Cardiac fibroblast (primary cell): ENCODE measurements around the gene RANGRF.

ENCODE experiments used
- DNase-seq, 2 donors: peaks; one replicate each; pipeline versions ENCODE4 v3.0.0 to v3.0.0-alpha.2; 2010; ENCODE audit warnings: low read depth in 2 of 2
- H3K4me3 ChIP-seq, 2 donors: replicated peaks in 1 of 2; 1 replicate in 1 of 2; 2 replicates in 1 of 2; pipeline ENCODE4 v1.5.1; 2011; ENCODE audit warnings: low read depth in 2 of 2, low read length in 2 of 2, mild to moderate bottlenecking in 2 of 2, moderate library complexity in 1 of 2
- TF ChIP-seq, protein P1 (sequence below): IDR thresholded peaks from one replicate; pipeline ENCODE4 v1.5.1; 2011; ENCODE audit warnings: low read depth, mild to moderate bottlenecking, low read length, inconsistent platforms

Gene RANGRF

DNA sequence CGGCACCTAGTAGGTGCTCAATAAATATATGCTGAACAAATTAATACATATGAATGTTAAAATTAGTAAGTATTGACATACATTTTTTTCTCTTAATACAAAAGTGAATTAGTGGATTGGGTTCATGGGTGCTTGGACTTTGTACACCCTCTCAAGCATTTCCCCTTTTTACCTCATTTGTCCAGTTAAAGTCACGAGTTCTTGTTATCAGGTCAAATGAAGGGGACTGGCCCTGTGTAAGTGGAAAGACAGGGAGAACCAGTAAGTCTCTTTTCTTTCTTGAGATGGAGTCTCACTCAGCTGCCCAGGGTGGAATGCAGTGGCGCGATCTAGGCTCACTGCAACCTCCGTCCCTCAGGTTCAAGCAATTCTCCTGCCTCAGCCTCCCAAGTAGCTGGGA lies 13.7 kb upstream of the RANGRF start:
- TF ChIP-seq, protein P1, sequence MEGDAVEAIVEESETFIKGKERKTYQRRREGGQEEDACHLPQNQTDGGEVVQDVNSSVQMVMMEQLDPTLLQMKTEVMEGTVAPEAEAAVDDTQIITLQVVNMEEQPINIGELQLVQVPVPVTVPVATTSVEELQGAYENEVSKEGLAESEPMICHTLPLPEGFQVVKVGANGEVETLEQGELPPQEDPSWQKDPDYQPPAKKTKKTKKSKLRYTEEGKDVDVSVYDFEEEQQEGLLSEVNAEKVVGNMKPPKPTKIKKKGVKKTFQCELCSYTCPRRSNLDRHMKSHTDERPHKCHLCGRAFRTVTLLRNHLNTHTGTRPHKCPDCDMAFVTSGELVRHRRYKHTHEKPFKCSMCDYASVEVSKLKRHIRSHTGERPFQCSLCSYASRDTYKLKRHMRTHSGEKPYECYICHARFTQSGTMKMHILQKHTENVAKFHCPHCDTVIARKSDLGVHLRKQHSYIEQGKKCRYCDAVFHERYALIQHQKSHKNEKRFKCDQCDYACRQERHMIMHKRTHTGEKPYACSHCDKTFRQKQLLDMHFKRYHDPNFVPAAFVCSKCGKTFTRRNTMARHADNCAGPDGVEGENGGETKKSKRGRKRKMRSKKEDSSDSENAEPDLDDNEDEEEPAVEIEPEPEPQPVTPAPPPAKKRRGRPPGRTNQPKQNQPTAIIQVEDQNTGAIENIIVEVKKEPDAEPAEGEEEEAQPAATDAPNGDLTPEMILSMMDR, result no peak
- no peak overlapping the region for H3K4me3 ChIP-seq
- DNase-seq, result no peak

DNA sequence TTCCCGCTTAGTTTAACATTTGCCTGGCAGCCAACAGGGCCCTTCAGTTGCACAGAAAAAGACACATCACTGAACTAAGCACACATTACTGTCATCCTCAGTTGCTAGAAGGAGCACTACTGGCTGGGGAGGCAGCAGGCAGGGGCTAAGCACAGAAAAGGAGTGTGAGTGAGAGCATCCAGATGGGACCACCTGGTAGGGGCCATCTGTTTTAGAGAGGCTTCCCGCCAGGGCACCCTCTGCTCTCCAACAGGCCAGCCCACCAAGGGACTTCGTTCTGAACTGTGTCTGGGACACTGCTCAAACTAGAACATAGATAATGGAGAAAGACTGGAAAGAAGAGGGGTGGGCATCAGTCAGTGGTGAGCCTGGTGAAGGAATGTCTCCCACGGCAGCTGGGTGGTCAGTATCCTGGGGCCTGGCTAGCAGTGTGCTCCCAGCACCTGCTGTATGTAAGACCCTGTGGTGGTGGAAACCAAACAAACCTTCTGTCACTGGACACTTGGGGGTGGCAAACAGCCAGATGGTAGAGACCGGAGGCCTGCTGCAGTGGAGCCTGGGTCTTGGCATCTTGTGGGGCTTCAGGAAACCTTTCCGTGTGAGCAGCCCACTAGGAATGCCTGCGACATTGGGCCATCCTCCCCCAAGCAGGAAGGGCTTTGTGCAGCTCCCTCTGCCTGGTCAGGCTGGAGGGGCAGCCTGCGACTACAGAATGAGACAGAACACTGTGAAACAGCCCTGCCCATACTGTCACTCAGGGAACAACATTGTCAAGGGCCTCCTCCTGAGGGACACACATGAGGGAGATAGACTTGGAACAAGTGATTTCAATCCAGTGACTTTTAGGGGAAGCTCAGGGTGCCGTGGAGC lies 12.8 kb upstream of the RANGRF start:
- TF ChIP-seq, protein P1, result no peak
- DNase-seq, result no peak
- H3K4me3 ChIP-seq, result no peak overlapping the region

DNA sequence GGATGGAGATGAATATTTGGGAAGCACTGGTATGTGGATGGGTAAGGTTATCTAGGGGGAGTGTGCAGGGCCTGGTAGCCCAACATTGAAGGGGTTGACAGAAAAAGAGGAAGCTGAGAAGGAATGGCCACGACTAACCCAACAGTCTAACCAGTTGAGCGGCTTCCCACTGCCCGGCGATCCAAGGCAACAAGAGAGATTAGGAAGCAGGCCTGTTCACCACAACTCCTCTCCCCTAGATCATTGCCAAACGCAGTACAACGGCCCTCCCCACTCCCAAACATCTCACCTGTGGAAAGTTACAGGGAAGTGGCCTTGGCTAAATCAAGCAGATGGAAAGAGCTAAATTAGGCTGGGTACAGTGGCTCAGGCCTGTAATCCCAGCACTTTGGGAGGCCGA lies 11.2 kb upstream of the RANGRF start:
- no peak overlapping the region for H3K4me3 ChIP-seq
- DNase-seq, result no peak
- TF ChIP-seq, protein P1, result no peak

DNA sequence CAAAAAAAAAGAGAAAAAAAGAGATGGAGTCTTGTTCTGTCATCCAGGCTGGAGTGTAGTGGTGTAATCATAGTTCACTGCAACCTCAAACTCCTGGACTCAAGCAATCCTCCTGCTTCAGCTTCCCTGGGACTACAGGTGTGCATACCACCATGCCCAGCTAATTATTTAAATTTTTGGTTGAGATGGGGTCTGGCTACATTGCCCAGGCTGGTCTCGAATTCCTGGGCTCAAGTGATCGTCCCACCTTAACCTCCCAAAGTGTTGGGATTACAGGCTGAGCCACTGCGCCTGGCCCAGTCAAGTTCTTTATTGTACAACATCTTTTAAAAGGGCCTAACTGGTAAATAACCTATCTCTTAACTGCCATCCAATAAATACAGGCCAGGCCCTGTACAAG lies 6.1 kb upstream of the RANGRF start:
- no peak for DNase-seq
- TF ChIP-seq, protein P1, result no peak
- H3K4me3 ChIP-seq, result no peak overlapping the region

DNA sequence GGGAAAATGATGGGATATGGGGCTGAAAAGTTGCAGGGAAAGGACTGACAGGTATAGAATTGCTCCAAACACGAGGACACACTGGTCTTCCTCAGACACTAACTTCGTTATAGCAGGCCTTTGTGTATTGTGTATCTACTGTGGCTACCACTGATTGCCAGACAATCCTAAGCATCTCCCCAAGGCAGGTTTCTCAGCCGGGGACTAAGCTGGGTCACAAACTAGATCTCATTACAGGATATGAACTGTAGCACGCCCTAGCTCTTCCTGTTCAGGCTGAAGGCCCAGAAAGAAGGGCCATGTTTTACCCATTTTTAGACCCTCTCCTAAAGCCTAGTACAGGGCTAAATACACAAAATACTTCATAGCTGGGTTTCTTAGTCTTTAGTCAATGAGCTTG lies 5.1 kb upstream of the RANGRF start:
- DNase-seq, result no peak
- no peak overlapping the region for H3K4me3 ChIP-seq
- TF ChIP-seq, protein P1, result no peak

DNA sequence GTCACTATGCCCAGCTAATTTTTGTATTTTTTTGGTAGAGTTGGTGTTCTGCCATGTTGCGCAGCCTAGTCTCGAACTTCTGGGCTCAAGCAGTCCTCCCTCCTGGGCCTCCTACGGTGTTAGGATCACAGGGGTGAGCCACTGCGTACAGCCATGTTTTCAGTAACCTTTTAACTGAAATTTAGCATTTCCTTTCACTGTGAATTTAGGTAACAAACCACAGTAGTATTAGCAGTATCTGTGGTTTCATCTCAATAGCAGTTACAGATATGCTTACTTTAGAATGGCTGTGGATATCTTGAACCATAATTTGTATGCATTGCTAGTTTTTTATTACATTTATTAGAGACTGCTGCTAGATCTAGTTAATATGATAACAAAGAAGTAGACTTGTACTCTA lies 4.3 kb upstream of the RANGRF start:
- H3K4me3 ChIP-seq, result no peak overlapping the region
- DNase-seq, result no peak
- TF ChIP-seq, protein P1, result no peak
